Omental fat pad (tissue), 4 donors: ENCODE measurements around the gene LDB3. TPM values are rescaled to one million over a fixed set of nuclear protein-coding genes. Genes with fewer than 3 reads are reported as not detected.

Experiments
- ATAC-seq: fragments of 150-250 bp; one replicate; pipeline ENCODE4 v1.9.1; 2016; ENCODE audit warnings: mild to moderate bottlenecking, moderate library complexity; ENCODE audit not compliant: low FRiP score
- DNase-seq: peaks from one replicate; pipeline ENCODE4 v3.0.0-alpha.2; 2019; ENCODE audit warnings: low spot score
- CTCF ChIP-seq, 3 donors: fragments of 450-650 bp; IDR thresholded peaks; one replicate each; pipeline ENCODE4 v1.5.1; 2016 to 2017; ENCODE audit warnings: antibody characterized with exemption in 3 of 3, mild to moderate bottlenecking in 3 of 3, moderate library complexity in 2 of 3
- total RNA-seq, 4 donors: library from RNA; depleted of rRNA; stranded (reverse); fragments of >200 nt; gene quantifications; one replicate each; pipeline ENCODE4 v1.1.0, GENCODE V29; 2016

LDB3 gene
- total RNA-seq, 4 donors from 2014 or later, result 0.56 to 22.4 (median 0.65) TPM

GRCh38 chr10:86659721-86660453 is 8.4 kb upstream of the LDB3 start:
- TF ChIP-seq CTCF (IDR thresholded peaks at IDR 0.05), result no peak
- DNase-seq, result no peak
- ATAC-seq, result no peak

- no peak for ATAC-seq
- no peak for TF ChIP-seq CTCF (IDR thresholded peaks at IDR 0.05)
- DNase-seq, result no peak
These were observed 6.9 kb upstream of the LDB3 start for GRCh38 chr10:86661161-86662025.

- TF ChIP-seq CTCF (IDR thresholded peaks at IDR 0.05), result no peak
- no peak for DNase-seq
- ATAC-seq, result no peak
These were observed 5.9 kb upstream of the LDB3 start for GRCh38 chr10:86662186-86663045.

- ATAC-seq (no peak), DNase-seq (no peak)
- TF ChIP-seq CTCF (IDR thresholded peaks at IDR 0.05), result no peak
These were observed 5.3 kb upstream of the LDB3 start for GRCh38 chr10:86663046-86663345.

- TF ChIP-seq CTCF (IDR thresholded peaks at IDR 0.05), result no peak
- no peak for DNase-seq
- ATAC-seq, result no peak
These were observed 4.6 kb upstream of the LDB3 start for GRCh38 chr10:86663576-86664339.
